ENCODE measurements around the gene ATXN10. TPM values are rescaled to one million over a fixed set of nuclear protein-coding genes. Genes with fewer than 3 reads are reported as not detected.

Gene ATXN10
- total and polyA plus RNA-seq, 2 of the 8 experiments (the other 6 are each of a cell fraction or from before 2014, with no cell fraction given), result 134 to 210 TPM

DNA sequence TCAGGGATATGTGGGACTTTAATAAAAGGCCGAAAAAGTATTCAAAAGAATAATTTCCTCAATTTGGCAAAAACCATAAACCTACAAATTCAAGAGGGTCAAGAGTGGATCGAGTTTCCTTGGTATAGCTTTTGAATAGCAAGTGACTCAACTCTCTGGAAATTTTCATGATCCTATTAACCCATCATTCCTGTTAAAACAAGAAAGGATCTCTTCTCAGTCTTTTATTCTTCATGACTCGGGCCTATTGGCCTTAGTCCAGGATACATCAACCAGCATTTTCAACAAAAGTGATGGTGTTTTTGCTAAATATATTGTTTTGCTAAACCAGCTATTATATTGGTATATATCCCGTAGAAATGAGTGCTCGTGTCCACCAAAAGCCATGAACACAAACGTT is 110.3 kb downstream of the ATXN10 start (continued):
- TF ChIP-seq, protein P1, sequence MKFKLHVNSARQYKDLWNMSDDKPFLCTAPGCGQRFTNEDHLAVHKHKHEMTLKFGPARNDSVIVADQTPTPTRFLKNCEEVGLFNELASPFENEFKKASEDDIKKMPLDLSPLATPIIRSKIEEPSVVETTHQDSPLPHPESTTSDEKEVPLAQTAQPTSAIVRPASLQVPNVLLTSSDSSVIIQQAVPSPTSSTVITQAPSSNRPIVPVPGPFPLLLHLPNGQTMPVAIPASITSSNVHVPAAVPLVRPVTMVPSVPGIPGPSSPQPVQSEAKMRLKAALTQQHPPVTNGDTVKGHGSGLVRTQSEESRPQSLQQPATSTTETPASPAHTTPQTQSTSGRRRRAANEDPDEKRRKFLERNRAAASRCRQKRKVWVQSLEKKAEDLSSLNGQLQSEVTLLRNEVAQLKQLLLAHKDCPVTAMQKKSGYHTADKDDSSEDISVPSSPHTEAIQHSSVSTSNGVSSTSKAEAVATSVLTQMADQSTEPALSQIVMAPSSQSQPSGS (IDR thresholded peaks at IDR 0.05; ENCODE audit: low read length), result no peak
- TF ChIP-seq, protein P2, sequence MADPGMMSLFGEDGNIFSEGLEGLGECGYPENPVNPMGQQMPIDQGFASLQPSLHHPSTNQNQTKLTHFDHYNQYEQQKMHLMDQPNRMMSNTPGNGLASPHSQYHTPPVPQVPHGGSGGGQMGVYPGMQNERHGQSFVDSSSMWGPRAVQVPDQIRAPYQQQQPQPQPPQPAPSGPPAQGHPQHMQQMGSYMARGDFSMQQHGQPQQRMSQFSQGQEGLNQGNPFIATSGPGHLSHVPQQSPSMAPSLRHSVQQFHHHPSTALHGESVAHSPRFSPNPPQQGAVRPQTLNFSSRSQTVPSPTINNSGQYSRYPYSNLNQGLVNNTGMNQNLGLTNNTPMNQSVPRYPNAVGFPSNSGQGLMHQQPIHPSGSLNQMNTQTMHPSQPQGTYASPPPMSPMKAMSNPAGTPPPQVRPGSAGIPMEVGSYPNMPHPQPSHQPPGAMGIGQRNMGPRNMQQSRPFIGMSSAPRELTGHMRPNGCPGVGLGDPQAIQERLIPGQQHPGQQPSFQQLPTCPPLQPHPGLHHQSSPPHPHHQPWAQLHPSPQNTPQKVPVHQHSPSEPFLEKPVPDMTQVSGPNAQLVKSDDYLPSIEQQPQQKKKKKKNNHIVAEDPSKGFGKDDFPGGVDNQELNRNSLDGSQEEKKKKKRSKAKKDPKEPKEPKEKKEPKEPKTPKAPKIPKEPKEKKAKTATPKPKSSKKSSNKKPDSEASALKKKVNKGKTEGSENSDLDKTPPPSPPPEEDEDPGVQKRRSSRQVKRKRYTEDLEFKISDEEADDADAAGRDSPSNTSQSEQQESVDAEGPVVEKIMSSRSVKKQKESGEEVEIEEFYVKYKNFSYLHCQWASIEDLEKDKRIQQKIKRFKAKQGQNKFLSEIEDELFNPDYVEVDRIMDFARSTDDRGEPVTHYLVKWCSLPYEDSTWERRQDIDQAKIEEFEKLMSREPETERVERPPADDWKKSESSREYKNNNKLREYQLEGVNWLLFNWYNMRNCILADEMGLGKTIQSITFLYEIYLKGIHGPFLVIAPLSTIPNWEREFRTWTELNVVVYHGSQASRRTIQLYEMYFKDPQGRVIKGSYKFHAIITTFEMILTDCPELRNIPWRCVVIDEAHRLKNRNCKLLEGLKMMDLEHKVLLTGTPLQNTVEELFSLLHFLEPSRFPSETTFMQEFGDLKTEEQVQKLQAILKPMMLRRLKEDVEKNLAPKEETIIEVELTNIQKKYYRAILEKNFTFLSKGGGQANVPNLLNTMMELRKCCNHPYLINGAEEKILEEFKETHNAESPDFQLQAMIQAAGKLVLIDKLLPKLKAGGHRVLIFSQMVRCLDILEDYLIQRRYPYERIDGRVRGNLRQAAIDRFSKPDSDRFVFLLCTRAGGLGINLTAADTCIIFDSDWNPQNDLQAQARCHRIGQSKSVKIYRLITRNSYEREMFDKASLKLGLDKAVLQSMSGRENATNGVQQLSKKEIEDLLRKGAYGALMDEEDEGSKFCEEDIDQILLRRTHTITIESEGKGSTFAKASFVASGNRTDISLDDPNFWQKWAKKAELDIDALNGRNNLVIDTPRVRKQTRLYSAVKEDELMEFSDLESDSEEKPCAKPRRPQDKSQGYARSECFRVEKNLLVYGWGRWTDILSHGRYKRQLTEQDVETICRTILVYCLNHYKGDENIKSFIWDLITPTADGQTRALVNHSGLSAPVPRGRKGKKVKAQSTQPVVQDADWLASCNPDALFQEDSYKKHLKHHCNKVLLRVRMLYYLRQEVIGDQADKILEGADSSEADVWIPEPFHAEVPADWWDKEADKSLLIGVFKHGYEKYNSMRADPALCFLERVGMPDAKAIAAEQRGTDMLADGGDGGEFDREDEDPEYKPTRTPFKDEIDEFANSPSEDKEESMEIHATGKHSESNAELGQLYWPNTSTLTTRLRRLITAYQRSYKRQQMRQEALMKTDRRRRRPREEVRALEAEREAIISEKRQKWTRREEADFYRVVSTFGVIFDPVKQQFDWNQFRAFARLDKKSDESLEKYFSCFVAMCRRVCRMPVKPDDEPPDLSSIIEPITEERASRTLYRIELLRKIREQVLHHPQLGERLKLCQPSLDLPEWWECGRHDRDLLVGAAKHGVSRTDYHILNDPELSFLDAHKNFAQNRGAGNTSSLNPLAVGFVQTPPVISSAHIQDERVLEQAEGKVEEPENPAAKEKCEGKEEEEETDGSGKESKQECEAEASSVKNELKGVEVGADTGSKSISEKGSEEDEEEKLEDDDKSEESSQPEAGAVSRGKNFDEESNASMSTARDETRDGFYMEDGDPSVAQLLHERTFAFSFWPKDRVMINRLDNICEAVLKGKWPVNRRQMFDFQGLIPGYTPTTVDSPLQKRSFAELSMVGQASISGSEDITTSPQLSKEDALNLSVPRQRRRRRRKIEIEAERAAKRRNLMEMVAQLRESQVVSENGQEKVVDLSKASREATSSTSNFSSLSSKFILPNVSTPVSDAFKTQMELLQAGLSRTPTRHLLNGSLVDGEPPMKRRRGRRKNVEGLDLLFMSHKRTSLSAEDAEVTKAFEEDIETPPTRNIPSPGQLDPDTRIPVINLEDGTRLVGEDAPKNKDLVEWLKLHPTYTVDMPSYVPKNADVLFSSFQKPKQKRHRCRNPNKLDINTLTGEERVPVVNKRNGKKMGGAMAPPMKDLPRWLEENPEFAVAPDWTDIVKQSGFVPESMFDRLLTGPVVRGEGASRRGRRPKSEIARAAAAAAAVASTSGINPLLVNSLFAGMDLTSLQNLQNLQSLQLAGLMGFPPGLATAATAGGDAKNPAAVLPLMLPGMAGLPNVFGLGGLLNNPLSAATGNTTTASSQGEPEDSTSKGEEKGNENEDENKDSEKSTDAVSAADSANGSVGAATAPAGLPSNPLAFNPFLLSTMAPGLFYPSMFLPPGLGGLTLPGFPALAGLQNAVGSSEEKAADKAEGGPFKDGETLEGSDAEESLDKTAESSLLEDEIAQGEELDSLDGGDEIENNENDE (IDR thresholded peaks at IDR 0.05; ENCODE audit: insufficient replicate concordance, low read length), result no peak

Data from H1 (cell line).